ENCODE results near the gene POLG2.
"Not testable (repeated sequence)": the region's sequence is repeated elsewhere in the genome, so short reads cannot be mapped to it uniquely, and the experiment has no call there.

The POLG2 gene

DNA sequence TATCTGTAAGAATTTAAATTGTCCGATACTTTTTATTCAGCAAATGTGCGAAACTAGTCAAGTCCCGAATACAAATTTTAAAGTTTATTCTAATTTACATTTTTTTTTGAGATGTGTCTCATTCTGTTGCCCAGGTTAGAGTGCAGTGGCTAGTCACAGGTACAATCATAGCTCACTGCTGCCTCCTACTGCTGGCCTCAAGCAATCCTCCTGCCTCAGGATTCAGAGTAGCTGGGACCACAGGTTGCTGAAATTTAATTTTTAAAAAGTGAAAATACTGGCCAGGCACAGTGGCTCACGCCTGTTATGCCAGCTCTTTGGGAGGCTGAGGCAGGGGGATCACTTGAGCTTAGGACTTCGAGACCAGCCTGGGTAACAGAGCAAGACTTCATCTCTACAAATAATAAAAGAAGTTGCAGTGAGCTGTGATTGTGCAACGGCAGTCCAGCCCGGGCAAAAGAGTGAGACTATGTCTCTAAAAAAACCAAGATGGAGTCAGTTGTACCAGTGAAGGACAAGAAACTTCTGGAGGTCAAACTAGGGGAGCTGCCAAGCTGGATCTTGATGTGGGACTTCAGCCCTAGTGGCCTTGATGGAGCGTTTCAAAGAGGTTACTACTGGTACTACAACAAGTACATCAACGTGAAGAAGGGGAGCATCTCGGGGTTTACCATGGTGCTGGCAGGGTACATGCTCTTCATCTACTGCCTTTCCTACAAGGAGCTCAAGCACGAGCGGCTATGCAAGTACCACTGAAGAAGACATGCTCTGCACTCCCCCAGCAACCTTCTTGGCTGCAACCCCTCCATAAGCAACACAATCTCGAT, 5.6 kb downstream of the POLG2 start:
- no peak overlapping the region for H3K4me3 ChIP-seq (ENCODE audit: low read depth, low read length)

DNA sequence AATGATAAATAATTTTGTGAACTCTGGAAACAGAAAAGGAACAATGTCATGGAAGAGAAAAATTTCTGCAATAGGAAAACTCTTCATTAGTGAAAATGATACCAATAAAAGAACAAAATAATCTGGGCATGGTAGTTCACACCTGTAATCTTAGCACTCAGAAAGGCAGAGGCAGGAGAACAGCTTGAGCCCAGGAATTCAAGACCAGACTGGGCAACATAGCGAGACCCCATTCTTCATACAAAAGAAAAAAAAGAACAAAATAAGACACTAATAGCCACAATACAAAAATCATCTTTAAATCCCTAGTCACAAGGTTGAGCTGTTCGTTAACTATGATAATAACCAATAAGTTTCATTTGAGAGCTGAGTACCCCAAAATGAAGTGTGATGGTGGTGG, 8.6 kb downstream of the POLG2 start:
- no peak overlapping the region for H3K4me3 ChIP-seq (ENCODE audit: low read depth, low read length)

GRCh38 chr17:64484380-64484779, 12.5 kb downstream of the POLG2 start:
- H3K4me3 ChIP-seq (ENCODE audit: low read depth, low read length), result no peak overlapping the region

GRCh38 chr17:64480951-64481350, 15.9 kb downstream of the POLG2 start:
- H3K4me3 ChIP-seq (ENCODE audit: low read depth, low read length), result no peak overlapping the region

DNA sequence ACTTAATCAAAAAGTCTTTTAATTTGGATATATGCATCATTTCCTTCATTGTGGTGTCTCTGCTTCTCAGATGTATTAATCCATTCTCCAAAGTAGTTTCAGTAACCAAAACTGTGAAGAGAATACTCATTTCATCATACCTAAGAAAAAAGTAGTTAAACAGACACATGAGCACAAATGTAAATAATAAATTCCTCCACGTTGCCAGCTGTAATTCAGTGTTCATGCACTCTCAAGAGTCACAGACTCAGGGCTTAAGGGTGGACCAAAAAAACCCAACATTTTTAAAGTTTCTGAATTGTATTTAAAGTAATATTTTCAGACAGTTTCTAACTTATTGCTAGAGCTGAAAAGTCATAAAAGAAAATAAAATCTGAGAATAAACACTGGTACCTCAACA, 19.0 kb downstream of the POLG2 start:
- H3K4me3 ChIP-seq (ENCODE audit: low read depth, low read length), result no peak overlapping the region

DNA sequence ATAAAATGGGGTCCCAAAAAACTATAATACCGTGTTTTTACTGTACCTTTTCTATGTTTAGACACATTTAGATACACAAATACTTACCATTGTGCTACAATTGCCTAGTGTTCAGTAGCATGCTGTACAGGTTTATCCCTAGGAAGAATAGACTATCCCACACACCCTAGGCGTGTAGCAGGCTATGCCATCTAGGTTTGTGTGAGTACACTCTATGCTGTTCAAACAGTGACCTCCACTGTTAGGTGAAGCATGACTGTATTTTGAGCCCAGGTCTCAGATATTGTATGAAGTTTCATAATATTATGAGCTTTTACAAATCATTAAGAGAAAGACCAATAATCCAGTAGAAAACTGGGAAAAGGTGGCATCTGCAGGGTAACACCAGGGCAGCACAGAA, 24.3 kb downstream of the POLG2 start:
- H3K4me3 ChIP-seq (ENCODE audit: low read depth, low read length), result no peak overlapping the region

DNA sequence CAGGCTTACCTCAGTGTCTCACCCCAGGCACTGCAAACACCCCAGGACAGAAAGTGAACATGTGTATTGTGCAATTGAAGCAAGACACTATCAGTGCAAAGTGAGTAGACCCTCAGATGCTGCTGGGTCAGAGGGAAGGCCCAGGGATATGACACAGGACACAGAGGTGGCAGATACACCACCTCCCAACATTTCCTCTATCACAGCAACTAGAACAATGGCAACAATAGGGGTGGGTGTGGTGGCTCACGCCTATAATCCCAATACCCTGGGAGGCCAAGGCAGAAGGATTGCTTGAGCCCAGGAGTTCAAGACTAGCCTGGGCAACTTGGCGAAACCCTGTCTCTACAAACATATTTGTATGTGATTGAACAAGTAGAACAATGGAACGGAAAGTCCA, 25.4 kb downstream of the POLG2 start:
- H3K4me3 ChIP-seq (ENCODE audit: low read depth, low read length), result no peak overlapping the region

DNA sequence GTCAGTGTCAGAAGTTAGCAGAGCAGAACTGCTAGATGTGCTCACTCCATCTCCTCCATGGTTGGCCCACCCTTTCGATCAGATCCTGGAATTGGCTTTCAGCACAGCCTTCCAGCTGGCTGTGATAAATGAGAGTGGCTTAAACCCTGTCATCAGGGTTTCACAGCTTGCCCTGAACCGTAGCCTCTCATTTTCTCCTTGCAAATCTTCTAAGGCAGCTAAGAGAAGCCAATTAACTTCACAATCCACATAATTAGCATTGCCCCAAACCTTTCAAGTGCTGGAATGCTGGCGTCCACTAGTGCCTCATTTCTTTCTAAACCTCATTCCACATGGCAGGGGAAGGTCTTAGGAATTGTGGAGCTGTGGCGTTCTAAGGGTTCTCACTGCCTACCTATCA, 26.2 kb downstream of the POLG2 start:
- no peak overlapping the region for H3K4me3 ChIP-seq (ENCODE audit: low read depth, low read length)

GRCh38 chr17:64466834-64467233, 30.0 kb downstream of the POLG2 start:
- H3K4me3 ChIP-seq (ENCODE audit: low read depth, low read length), result not testable (repeated sequence)

DNA sequence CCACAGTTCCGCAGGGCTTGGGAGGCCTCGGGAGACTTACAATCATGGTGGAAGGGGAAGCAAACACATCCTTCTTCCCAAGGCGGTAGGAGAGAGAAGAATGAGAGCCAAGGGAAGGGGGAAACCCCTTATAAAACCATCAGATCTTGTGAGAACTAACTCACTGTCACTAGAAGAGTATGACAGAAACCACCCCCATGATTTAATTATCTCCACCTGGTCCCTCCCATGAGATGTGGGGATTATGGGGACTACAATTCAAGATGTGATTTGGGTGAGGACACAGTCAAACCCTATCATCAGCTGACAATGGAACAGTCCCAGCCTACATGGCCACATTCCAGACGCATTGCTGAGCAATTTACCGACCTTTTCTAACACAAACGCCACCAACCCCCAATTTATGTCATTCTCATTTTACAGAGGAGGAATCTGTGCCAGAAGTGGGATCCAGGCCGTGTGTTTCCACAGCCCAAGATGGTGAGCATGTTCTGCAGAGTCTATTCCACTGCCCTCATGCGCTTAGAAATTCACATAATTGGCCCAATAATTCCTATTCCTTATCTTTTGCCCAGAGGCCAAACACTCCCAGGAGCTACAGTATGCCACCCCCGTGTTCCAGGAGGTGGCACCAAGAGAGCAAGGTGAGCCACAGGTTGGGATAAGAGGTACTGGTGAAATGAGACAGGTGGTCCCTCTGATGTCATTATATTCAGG, 30.7 kb downstream of the POLG2 start:
- H3K4me3 ChIP-seq (ENCODE audit: low read depth, low read length), result no peak overlapping the region

DNA sequence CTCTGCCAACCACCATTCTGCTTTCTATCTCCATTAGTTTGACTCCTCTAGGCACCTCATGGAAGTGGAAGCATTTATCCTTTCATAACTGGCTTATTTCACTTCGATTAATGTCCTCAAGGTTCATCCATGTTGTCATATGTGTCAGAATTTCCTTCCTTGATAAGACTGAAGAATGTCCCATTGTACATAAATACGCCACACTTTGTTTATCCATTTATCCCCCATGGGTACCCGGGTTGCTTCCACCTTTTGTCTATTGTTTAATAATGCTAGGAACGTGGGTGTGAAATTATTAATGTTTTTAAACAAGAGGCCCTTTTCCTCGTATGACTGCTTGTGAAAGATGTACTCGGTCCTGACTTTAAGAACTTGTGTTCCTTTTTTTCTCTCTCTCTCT, 35.1 kb downstream of the POLG2 start:
- H3K4me3 ChIP-seq (ENCODE audit: low read depth, low read length), result no peak overlapping the region

DNA sequence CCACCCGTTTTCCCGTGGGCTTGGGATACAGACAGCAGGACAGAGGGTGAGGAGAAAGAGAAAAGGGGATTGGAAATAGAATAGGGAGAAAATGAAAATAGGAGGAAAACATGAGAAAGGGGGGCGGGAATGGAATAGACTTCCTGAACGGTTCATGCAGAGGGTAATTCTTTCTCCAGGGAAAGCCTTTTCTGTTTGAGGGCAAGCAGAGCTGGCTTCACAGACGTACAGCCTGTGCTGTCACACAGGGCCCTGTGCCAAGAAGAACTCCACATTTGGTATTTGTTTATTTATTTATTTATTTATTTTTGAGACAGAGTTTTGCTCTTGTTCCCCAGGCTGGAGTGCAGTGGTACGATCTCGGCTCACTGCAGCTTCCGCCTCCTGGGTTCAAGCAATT, 35.9 kb downstream of the POLG2 start:
- H3K4me3 ChIP-seq (ENCODE audit: low read depth, low read length), result no peak overlapping the region

GRCh38 chr17:64459818-64460217, 37.0 kb downstream of the POLG2 start:
- not testable (repeated sequence) for H3K4me3 ChIP-seq (ENCODE audit: low read depth, low read length)

GRCh38 chr17:64459284-64459747, 37.5 kb downstream of the POLG2 start:
- no peak overlapping the region for H3K4me3 ChIP-seq (ENCODE audit: low read depth, low read length)

DNA sequence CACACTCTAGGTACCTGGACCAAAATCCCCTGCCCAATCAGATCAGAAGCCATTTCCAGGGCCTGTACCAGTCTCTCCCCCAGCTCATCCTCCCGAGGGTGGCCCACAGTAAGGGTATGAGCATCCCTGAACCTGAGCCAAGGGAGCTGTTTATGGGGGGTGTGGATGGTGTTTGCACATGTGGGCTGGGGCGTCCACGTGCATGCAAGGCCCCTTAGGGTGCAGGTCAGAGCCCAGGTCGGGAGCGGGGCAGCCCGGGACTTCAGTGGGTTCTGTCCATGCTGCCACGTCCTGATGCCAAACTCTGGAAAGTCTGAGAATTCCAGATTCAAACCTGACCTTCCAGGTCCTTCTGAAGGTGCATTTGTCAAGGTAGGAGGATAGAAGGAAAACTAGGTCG, 38.1 kb downstream of the POLG2 start:
- no peak overlapping the region for H3K4me3 ChIP-seq (ENCODE audit: low read depth, low read length)

DNA sequence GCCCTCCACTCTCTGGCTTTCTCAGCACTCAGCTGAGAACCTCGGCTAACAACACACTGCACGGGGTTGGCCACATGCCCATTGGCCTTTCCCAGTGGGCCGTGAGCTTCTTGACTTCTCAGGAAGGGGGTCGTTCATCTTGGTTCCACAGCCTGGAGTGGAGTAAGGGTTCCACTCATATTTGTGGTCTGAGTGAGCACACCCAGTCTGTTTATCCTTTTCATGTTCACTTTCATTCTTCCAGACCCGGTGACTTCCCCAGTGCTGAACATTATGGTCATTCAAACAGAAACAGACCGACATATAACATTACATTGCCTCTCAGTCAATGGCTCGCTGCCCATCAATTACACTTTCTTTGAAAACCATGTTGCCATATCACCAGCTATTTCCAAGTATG, 39.7 kb downstream of the POLG2 start:
- no peak overlapping the region for H3K4me3 ChIP-seq (ENCODE audit: low read depth, low read length)

DNA sequence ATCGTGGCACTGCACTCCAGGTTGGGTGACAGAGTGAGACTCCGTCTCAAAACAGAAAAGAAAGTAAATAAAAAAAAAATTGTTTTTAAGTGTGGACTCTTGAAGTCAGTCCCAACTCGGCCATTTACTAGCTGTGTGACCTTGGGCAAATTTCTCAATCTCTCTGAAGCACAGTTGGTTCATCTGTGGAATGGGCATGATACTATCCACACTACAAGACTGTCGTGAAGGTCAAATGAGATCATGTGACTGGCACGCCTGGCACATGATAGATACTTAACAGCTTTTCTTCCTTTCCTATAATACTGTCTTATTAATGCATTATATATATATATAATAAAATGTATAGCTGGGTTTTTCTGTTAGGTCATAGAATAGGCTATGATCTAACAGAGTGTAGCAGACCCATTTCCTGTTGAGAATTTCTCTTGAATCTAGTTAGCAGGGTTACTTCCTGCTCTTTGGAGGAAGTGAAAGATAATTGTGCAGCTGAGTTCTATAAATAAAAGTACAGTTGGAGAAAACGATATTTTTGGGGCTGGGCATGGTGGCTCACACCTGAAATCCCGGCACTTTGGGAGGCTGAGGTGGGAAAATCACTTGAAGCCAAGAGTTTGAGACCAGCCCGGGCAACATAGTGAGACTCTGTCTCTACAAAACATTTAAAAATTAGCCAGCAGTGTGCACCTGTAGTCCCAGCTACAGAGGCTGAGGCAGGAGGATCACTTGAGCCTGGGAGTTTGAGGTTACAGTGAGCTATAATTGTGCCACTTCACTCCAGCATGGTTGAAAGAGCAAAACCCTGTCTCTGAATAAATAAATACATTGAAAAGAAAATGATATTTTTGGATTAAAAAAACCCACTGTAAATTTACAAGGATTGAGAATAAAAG, 40.6 kb downstream of the POLG2 start:
- H3K4me3 ChIP-seq (ENCODE audit: low read depth, low read length), result no peak overlapping the region

- no peak overlapping the region for H3K4me3 ChIP-seq (ENCODE audit: low read depth, low read length)
These were observed 47.3 kb downstream of the POLG2 start for GRCh38 chr17:64449545-64449944.

- H3K4me3 ChIP-seq (ENCODE audit: low read depth, low read length), result no peak within 1 kb of the TSS
These were observed 48.0 kb downstream of the POLG2 start, which contains the start of gene MILR1 for GRCh38 chr17:64448665-64449512. Gene MILR1 (plus strand): TSS chr17:64449115. CDS start chr17:64449169, 54 bp downstream.

GRCh38 chr17:64447526-64447925, 49.3 kb downstream of the POLG2 start:
- H3K4me3 ChIP-seq (ENCODE audit: low read depth, low read length), result no peak overlapping the region
